SK-N-MC (cell line): ENCODE measurements around the gene GSK3A.

Experiments
- DNase-seq: peaks from one replicate; pipeline ENCODE4 v3.0.0-alpha.2; 2011; ENCODE audit warnings: low read depth, low spot score
- H3K27ac ChIP-seq: fragments of 200-600 bp; sonication (generic); 2 replicates; pipeline ENCODE4 v1.5.1; 2016; ENCODE audit warnings: mixed run types
- H3K36me3 ChIP-seq: fragments of 200-600 bp; sonication (generic); 2 replicates; pipeline ENCODE4 v1.6.1; 2017; ENCODE audit warnings: antibody characterized with exemption, low read length, mixed read lengths; ENCODE audit not compliant: insufficient read depth
- H3K4me3 ChIP-seq: fragments of 200-600 bp; sonication (generic); 2 replicates; pipeline ENCODE4 v1.5.1; 2016
- H3K9ac ChIP-seq: fragments of 200-600 bp; sonication (generic); 2 replicates; pipeline ENCODE4 v1.8.0; 2017; ENCODE audit warnings: mixed run types, mixed read lengths; ENCODE audit not compliant: insufficient read length
- H3K9me3 ChIP-seq: fragments of 200-600 bp; sonication (generic); 2 replicates; pipeline ENCODE4 v1.6.1; 2017; ENCODE audit warnings: low read depth, mild to moderate bottlenecking, antibody characterized with exemption, low read length, moderate library complexity, mixed read lengths
- EZH2 ChIP-seq: fragments of 200-600 bp; sonication (generic); IDR thresholded peaks from one replicate; pipeline ENCODE4 v1.6.1; 2017; ENCODE audit warnings: antibody characterized with exemption
- FOXP2 ChIP-seq: optimal IDR thresholded peaks from 2 replicates; pipeline ENCODE3; 2011; ENCODE audit warnings: mild to moderate bottlenecking, moderate library complexity; ENCODE audit not compliant: insufficient read depth; ENCODE audit errors: extremely low read length, control extremely low read depth
- POLR2AphosphoS5 ChIP-seq: IDR thresholded peaks from 2 replicates; pipeline ENCODE4 v1.6.1; 2012; ENCODE audit warnings: mild to moderate bottlenecking, low read depth, low read length, borderline replicate concordance

The GSK3A gene

DNA sequence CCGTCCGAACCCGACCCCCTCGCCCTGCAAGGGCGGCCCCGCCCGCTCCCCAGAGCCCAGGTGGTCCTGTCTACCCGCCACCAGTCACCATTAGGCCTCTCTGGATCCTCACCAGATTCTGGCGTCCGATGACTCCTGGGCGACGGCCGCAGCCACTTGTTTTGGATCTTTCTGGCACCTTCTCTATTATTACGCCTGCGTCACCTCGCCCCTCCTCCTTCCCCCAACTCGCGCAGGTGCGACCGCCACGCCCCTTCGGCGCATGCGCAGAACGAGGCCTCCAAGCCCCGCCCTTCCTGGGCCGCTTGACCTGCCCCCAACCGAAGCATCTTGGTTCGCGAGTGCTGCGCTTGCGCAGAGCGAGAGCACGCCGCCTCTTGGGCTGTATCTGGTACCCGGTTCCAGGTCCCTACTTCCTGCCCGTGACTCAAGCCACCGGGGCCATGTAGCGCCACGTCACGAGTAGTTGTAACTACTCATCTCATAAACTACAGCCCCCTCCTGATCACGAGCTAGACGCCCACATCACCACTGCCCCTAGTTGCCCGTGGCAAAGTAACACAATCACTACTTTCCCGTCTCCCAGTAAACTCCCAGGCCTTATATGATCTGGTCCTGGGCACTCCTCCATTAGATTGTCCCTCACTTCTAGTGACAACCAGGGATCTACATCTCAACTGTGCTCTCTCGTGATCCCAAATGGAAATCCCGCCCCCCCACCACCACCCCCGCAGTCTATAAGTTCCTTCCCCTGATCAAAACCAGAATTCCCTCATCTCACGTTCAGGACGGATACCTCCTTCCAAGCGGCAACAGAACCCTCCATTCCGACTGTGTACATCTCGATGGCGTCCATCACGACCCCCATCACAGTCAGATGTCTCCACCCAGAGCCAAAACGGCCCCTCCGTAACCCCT, 24.6 kb downstream of the GSK3A start, which contains the start of gene DEDD2:
Gene DEDD2, minus strand, starts transcription at position 158 of the 918 bp plus-strand sequence. CDS start 670 bp downstream, outside the sequence.
- peak within 1 kb of the TSS; percentile 86 for H3K4me3 ChIP-seq
- H3K36me3 ChIP-seq: peaks cover 28% of the 10 kb centered on the region; the same call in 1 of the 2 replicates
- H3K9me3 ChIP-seq: no peaks in the 10 kb centered on the region
- H3K27ac ChIP-seq: peak within 1 kb of the TSS; percentile 63
- peak within 1 kb of the TSS; percentile 84 for H3K9ac ChIP-seq
- TF ChIP-seq EZH2: no peak
- TF ChIP-seq FOXP2: no peak
- TF ChIP-seq POLR2AphosphoS5: peak; percentile 73; the same call in 1 of the 2 replicates
- peak; percentile 63 for DNase-seq

DNA sequence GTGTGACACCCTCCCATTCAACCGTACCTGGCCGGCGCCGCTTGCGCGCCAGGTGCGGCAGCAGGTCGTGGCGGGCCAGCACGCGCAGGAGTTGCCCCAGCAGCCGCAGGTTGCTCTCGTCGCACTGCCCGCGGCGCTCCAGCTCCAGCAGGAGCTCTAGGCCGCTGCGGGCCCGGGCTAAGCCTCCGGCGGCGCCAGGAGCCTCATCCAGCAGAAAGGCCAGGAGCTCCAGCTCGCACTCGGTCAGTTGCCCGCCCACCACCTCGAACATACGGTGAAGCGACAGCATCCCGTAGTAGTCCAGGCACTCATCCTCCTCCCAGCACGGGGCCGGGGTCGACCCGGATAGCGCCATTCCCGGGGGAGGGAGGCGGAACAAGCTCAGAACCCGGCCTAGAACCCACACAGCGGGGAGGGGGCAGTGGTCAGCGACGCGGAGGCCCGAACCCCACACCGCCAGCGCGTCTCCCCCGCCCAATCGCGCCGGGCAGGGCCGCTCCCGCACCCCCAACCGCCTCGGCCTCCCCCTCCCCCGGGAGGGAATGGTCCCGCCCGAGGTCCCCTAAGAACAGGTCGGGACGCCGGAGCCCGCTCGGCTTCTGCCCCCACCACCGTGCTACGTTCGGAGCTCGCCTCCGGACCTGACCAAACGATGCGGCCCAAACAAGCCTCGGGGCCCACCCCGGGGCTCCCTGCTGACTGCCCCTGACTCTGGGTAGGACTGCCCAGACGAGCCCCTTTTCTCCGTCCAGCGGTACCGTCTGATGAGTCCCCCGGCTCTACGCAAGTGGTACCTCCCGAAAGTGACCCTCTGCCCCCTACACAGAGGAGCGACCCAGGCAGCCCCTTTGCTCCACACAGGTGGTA, 25.5 kb downstream of the GSK3A start:
- no peak for DNase-seq
- Histone ChIP-seq H3K36me3 (peaks cover 26% of the 10 kb centered on the region; the same call in 1 of the 2 replicates), H3K9ac (peak overlapping the region; percentile 84), H3K9me3 (no peaks in the 10 kb centered on the region), H3K27ac (no peak overlapping the region), H3K4me3 (peak overlapping the region; percentile 86)
- TF ChIP-seq FOXP2 (no peak), EZH2 (no peak), POLR2AphosphoS5 (no peak)

- peaks cover 27% of the 10 kb centered on the region; the same call in 1 of the 2 replicates for H3K36me3 ChIP-seq
- no peak overlapping the region for H3K4me3 ChIP-seq
- no peak overlapping the region for H3K27ac ChIP-seq
- no peak for TF ChIP-seq POLR2AphosphoS5
- no peak for TF ChIP-seq EZH2
- TF ChIP-seq FOXP2: no peak
- no peak for DNase-seq
- H3K9ac ChIP-seq: no peak overlapping the region
- no peaks in the 10 kb centered on the region for H3K9me3 ChIP-seq
Measured at GRCh38 chr19:42214810-42215485, 27.5 kb downstream of the GSK3A start.

GRCh38 chr19:42212886-42213285, 29.5 kb downstream of the GSK3A start:
- Histone ChIP-seq H3K27ac (no peak overlapping the region), H3K4me3 (no peak overlapping the region), H3K36me3 (peaks cover 46% of the 10 kb centered on the region; the same call in 1 of the 2 replicates), H3K9me3 (no peaks in the 10 kb centered on the region), H3K9ac (no peak overlapping the region)
- DNase-seq: no peak
- TF ChIP-seq POLR2AphosphoS5 (no peak), EZH2 (no peak), FOXP2 (no peak)

DNA sequence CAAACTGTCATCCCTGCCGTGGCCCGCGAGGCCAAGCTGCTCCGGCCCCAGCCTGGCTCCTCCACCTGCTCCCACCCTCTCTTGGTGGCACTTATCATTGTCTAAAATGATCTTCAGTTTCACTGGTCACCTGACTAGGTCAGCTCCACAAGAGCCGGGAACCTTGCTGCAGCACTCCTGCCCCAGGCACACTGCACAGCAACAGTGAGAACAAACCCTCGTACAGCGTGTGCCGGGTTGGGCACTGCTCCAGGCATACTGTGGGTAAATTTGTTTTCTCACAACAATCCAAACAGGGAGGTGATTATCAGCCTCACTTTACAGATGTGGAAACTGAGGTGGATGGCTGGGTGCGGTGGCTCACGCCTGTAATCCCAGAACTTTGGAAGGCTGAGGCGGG, 33.8 kb downstream of the GSK3A start:
- Histone ChIP-seq H3K27ac (no peak overlapping the region), H3K9me3 (no peaks in the 10 kb centered on the region), H3K36me3 (peaks cover 47% of the 10 kb centered on the region), H3K9ac (no peak overlapping the region), H3K4me3 (no peak overlapping the region)
- no peak for DNase-seq
- TF ChIP-seq FOXP2 (no peak), POLR2AphosphoS5 (no peak), EZH2 (no peak)

- H3K36me3 ChIP-seq: peaks cover 46% of the 10 kb centered on the region
- TF ChIP-seq EZH2: no peak
- no peak for TF ChIP-seq POLR2AphosphoS5
- no peak for TF ChIP-seq FOXP2
- DNase-seq: no peak
- no peaks in the 10 kb centered on the region for H3K9me3 ChIP-seq
- H3K4me3 ChIP-seq: no peak overlapping the region
- no peak overlapping the region for H3K27ac ChIP-seq
- no peak overlapping the region for H3K9ac ChIP-seq
Measured at GRCh38 chr19:42207767-42208271, 34.6 kb downstream of the GSK3A start.

DNA sequence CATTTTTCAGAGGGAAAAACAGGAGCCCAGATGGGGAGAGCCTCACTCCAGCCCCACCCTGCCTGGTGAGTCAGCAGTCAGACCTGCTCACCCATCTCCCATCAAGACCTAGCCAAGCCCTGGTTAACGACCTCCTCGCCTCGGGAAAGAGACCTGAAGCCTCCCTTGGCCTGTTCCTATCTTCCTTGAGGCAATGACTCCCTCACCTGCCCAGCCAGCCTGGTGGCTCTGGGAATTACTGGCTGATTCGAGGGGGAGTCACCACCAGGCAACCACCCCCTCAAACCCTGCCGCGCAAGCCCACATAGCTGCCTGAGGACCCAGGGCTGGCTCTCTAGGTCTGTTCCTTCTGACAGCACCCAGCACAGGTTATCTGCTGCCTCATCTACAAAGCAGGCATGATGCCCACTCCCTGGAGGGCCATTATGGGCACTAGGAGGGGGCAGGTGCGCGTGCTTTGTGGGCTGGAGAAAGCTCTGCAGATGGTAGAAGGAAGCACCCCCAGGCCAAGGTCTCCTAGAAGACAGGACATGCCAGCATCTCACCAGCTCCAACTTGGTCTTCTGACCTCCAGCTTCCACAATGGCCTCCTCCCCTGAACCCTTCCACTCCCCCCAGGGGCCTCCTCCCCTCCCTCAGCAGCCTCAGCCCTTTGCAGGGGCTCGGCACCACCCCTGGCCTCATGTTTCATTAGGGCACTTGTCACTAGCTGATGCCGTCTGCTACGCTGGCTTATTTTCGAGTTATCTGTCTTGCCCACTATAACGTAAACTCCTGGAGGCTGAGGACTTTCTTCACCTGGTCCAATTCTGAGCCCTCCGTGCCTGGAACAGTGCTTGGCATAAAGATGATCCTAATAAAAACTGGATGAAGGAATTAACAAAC, 35.3 kb downstream of the GSK3A start:
- TF ChIP-seq FOXP2 (no peak), POLR2AphosphoS5 (no peak), EZH2 (no peak)
- Histone ChIP-seq H3K36me3 (peaks cover 51% of the 10 kb centered on the region), H3K27ac (no peak overlapping the region), H3K4me3 (no peak overlapping the region), H3K9me3 (no peaks in the 10 kb centered on the region), H3K9ac (no peak overlapping the region)
- DNase-seq: no peak
